ENCODE results near the gene SLC7A6OS. TPM values are rescaled to one million over a fixed set of nuclear protein-coding genes. Genes with fewer than 3 reads are reported as not detected.

SLC7A6OS gene
- total RNA-seq, result 11.2 TPM
- long read RNA-seq, full-length matches to known transcripts, result 22 of 26 reads
- long read RNA-seq, partial matches to known transcripts, result 0 of 26 reads
- long read RNA-seq, other reads (novel, unspliced or antisense), result 4 of 26 reads

DNA sequence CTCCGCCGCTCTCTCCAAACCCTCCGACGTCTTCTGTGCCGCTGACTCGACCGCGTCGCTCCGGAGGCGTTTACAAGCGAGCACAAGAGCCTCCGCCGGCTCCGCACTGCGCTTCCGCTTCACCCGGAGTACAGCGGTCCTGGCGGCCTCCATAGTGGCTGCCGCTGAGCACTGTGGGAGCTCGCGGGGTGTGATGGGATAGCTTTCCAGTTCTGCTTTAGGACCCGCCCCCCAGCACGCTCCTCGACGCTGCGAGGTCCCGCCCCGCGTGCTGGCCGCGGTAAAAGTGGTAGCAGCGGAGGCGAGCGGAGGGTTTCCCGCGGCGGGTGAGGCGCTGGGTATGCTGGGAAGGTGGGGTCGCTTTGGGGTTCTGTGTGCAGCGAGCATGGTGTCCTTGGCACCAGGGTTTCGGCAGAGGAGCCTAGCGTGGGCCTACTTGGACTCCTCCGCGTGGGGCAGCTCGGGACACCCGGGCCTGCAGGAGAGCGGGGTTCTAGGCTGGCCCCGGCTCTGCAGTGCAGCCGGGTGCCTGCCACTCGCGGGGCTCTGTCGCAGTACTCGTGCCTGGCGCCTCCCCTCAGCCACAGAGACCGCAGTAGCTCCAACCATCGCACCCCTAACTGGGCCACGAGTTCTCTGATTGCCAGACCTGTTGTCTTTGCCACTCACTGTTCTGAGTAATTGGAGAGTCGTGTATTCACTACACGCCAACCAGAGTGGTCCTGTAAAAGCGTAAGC, at the start of gene SLC7A6OS, which contains the start of gene PRMT7:
SLC7A6OS (minus strand) TSS at position 173 of the 738 bp plus-strand sequence; CDS start at position 153, 20 bp downstream.
PRMT7 (plus strand) TSS at position 246 of the 738 bp plus-strand sequence. CDS start 4,961 bp downstream, outside the sequence.
- peak; percentile 100 for ATAC-seq (ENCODE audit: poor library complexity)
- peak; percentile 95 for DNase-seq
- intact Hi-C loops (cut with DNase I), result loop anchor here (5.0 kb wide), 1 partner anchor 49 kb away; the partner anchor contains the start of gene SLC7A6

- intact Hi-C loops (cut with DNase I), result no loop called here
- no peak for ATAC-seq (ENCODE audit: poor library complexity)
- DNase-seq, result no peak
Measured at GRCh38 chr16:68359398-68360191, 48.8 kb upstream of the SLC7A6OS start.

GRCh38 chr16:68358951-68359350, 48.2 kb upstream of the SLC7A6OS start:
- ATAC-seq (ENCODE audit: poor library complexity), result no peak
- intact Hi-C loops (cut with DNase I), result no loop called here
- no peak for DNase-seq

GRCh38 chr16:68357923-68358322, 47.2 kb upstream of the SLC7A6OS start:
- ATAC-seq (ENCODE audit: poor library complexity) (no peak), DNase-seq (no peak)
- intact Hi-C loops (cut with DNase I), result no loop called here

DNA sequence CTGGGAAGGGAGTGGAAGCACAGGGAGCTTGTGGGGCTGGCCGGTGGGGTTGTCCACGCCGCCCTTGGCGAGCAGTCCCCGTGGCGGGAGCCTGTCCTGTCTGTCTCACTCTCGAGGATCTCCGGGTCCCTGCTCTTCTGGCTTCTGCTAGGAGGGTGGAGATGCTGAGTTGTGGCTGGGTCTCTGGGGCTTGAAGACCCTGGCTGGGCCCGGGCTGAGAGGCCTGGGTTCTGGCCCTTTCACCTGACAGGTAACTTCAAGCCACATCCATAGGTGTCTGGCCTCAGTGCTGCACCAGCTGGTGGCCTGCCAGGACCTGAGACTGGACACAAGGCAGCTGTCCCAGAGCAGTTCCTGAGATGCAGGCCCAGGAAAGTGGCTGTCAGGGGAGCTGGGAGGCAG, 46.8 kb upstream of the SLC7A6OS start:
- ATAC-seq (ENCODE audit: poor library complexity), result no peak
- intact Hi-C loops (cut with DNase I), result no loop called here
- no peak for DNase-seq

DNA sequence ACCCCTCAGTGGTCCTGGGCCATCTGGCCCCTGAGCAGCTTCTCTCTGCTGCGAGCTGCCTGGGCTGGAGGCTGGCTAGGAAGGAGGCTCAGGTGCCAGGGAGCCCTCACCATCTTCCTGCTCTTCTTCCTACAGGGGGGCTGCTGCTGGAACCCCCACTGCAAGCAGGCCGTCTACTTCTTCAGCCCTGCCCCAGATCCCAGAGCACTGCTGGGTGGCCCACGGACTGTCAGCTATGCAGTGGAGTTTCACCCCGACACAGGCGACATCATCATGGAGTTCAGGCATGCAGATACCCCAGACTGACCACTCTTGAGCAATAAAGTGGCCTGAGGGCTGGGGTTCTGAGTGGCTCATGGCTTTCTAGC, 46.2 kb upstream of the SLC7A6OS start:
- intact Hi-C loops (cut with DNase I), result no loop called here
- ATAC-seq (ENCODE audit: poor library complexity), result no peak
- no peak for DNase-seq

- no peak for DNase-seq
- ATAC-seq (ENCODE audit: poor library complexity), result no peak
- intact Hi-C loops (cut with DNase I), result no loop called here
Measured at GRCh38 chr16:68356249-68356918, 45.6 kb upstream of the SLC7A6OS start.

DNA sequence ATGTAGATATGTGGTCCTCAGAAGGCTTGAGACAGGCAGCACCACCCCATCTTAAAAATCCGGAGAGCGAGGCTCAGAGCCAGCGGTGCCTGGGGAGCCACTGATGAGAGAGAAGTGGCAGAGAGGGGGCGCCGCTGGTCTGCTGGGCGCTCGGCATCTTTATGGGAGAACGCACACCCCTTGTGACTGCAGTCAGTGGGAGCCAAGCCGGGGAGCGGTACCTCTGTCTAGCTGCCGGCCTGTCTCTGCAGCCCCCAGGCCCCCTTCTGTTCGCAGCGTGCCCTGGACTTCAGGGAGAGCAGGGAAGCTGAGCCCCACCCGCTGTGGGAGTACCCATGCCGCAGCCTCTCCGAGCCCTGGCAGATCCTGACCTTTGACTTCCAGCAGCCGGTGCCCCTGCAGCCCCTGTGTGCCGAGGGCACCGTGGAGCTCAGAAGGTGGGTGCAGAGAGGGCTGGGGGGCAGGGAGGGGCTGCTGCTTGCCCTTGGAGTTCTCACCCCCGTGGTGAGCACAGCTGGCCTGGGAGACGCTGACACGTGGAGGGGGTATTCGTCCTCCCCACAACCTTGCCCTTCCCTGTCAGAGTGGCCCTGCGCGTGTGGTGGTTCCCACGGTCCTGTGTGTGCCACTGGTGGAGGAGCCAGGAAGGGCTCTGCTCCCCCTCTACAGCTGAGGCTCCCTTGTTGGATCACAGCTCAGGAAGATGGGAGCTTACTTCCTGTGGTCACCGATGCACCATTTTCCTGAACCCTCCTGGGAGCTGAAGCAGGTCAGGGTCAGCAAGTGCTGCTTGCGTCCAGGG, 44.9 kb upstream of the SLC7A6OS start:
- intact Hi-C loops (cut with DNase I), result no loop called here
- DNase-seq (no peak), ATAC-seq (ENCODE audit: poor library complexity) (no peak)

- DNase-seq (peak; percentile 18), ATAC-seq (ENCODE audit: poor library complexity) (no peak)
- intact Hi-C loops (cut with DNase I), result no loop called here
Measured at GRCh38 chr16:68354816-68355215, 44.1 kb upstream of the SLC7A6OS start.

GRCh38 chr16:68353366-68353765, 42.6 kb upstream of the SLC7A6OS start:
- intact Hi-C loops (cut with DNase I), result no loop called here
- DNase-seq (no peak), ATAC-seq (ENCODE audit: poor library complexity) (no peak)

DNA sequence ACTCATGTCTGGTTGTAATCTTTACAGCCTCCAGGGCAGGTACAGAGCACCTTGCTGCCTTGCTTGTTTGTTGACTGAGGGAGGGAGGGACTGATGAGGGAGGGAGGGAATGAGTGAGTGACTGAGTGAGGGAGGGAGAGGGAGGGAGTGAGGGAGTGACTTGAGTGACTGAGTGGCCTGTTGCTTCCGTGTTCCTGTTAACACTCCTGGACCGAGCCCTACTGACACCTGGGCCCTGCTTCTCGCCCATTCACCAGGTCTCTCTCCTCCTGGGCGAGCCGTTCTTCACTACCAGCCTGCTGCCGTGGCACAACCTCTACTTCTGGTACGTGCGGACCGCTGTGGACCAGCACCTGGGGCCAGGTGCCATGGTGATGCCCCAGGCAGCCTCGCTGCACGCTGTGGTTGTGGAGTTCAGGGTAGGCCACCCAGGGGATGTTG, 41.3 kb upstream of the SLC7A6OS start:
- DNase-seq, result no peak
- ATAC-seq (ENCODE audit: poor library complexity), result peak; percentile 39
- intact Hi-C loops (cut with DNase I), result no loop called here

DNA sequence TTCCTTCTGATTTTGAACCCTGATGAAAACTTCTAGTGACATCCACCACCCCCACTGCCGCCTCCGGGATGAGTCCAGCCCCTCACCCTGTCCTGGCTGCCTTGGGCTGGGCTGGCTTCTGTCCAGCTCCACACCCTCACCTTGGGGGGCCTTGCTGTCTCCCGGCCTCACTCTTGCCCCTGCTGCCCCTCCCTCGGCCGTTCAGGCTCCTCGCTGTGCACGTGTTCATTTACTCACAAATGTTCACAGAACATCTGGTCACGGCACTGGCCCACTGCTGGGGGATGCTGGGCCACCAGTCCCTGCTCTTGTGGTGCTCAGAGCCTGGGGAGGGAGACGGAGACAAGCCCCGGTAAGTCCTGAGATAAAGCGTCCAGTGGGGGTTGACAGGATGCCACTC, 40.7 kb upstream of the SLC7A6OS start:
- intact Hi-C loops (cut with DNase I), result no loop called here
- ATAC-seq (ENCODE audit: poor library complexity) (no peak), DNase-seq (no peak)

- DNase-seq (no peak), ATAC-seq (ENCODE audit: poor library complexity) (no peak)
- intact Hi-C loops (cut with DNase I), result no loop called here
Measured at GRCh38 chr16:68350813-68351350, 40.1 kb upstream of the SLC7A6OS start.

GRCh38 chr16:68349838-68350410, 39.2 kb upstream of the SLC7A6OS start:
- intact Hi-C loops (cut with DNase I), result no loop called here
- no peak for ATAC-seq (ENCODE audit: poor library complexity)
- no peak for DNase-seq

DNA sequence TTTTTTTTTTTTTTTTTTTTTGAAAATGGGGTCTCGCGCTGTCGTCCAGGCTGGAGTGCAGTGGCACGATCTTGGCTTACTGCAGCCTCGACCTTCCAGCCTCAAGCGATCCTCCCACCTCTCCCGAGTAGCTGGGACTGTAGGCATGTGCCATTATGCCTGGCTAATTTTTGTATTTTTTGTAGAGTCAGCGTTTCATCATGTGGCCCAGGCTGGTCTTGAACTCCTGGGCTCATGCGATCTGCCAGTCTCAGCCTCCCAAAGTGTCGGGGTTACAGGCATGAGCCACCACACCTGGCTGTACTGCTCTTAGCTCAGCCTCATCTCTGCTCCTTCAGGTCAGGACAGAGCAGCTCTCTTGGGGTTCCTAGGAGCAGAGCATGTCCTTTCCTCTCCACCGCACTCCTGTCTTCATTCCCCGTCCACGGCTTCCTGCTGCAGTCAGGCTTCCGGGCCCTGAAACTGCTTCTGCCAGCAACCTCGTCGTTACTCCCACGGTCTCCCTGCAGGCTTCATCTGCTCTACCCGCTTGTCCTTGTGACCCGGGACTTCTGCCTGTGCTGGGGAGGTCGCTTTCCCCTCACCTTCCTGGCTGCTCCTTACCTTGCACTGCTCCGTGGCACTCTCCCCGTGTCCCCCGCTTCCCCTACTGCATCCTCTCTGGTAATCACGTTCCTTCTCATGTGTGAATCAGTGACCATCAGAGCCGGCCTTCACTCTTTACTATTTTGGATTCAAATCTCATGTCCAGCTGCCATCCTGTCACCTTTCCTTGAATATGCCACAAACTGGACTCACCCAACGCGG, 38.1 kb upstream of the SLC7A6OS start:
- intact Hi-C loops (cut with DNase I), result no loop called here
- no peak for ATAC-seq (ENCODE audit: poor library complexity)
- DNase-seq, result no peak

- intact Hi-C loops (cut with DNase I), result no loop called here
- no peak for ATAC-seq (ENCODE audit: poor library complexity)
- DNase-seq, result no peak
Measured at GRCh38 chr16:68347605-68348004, 36.9 kb upstream of the SLC7A6OS start.

DNA sequence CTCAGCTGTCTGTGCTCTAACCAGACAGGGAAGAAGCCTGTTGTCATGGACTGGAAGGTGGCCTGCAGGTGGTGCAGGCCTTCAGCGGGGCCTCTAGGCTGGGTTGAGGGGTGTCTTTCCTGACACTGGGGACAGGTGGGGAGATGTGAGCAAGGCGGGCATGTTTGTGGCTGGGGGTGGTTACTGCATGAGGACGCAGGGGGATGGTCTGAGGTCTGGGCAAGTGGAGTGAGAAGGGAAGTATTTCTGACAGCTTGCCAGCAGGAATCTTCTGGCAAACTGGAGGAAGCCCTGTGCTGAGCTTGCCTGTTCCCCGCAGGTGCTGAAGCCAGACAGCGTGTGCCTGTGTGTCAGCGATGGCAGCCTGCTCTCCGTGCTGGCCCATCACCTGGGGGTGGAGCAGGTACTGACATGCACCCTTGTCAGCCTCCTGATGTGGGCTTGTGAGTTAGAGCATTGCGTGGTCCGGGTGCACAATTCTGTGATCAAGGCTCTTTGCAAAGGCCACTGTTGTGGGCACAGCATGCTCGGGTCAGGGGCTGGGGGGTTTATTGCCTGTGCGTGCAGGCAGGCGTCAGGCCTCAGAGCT, 36.2 kb upstream of the SLC7A6OS start:
- DNase-seq (no peak), ATAC-seq (ENCODE audit: poor library complexity) (no peak)
- intact Hi-C loops (cut with DNase I), result no loop called here
